Vagina (tissue), 2 donors: ENCODE data around the gene ARHGAP26. TPM values are rescaled to one million over a fixed set of nuclear protein-coding genes. Genes with fewer than 3 reads are reported as not detected.

Experiments
- DNase-seq, 2 donors: peaks; one replicate each; pipeline ENCODE4 v3.0.0-alpha.2; 2017; ENCODE audit errors: extremely low spot score in 2 of 2
- H3K27ac ChIP-seq: fragments of 200-600 bp; sonication (generic); one replicate; pipeline ENCODE4 v1.5.1; 2019
- H3K27me3 ChIP-seq: fragments of 200-600 bp; sonication (generic); one replicate; pipeline ENCODE4 v1.5.1; 2019
- H3K36me3 ChIP-seq, 2 donors: fragments of 200-600 bp; sonication (generic); one replicate each; pipeline ENCODE4 v1.5.1; 2017 to 2019
- H3K4me1 ChIP-seq: fragments of 200-600 bp; sonication (generic); one replicate; pipeline ENCODE4 v1.5.1; 2019
- H3K4me3 ChIP-seq, 2 donors: fragments of 200-600 bp; sonication (generic); 1 replicate in 1 of 2; 2 replicates in 1 of 2; pipeline ENCODE4 v1.5.1; 2016 to 2019
- H3K9me3 ChIP-seq: fragments of 200-600 bp; sonication (generic); one replicate; pipeline ENCODE4 v1.5.1; 2019
- POLR2A ChIP-seq, 2 donors: fragments of 450-650 bp; IDR thresholded peaks; one replicate each; pipeline ENCODE4 v1.6.1; 2017; ENCODE audit warnings: antibody characterized with exemption in 2 of 2, mild to moderate bottlenecking in 2 of 2, moderate library complexity in 2 of 2
- POLR2AphosphoS5 ChIP-seq, 2 donors: sonication (generic); formaldehyde crosslinking; IDR thresholded peaks; one replicate each; pipeline ENCODE4 v1.9.0; 2017; ENCODE audit warnings: antibody characterized with exemption in 2 of 2, mild to moderate bottlenecking in 2 of 2, low read depth in 1 of 2; ENCODE audit not compliant: insufficient read depth in 1 of 2
- intact Hi-C: fragments of 100-400 bp; cut with DNase I; formaldehyde crosslinking; loops from one replicate; pipeline ENCODE4 v1.15.1; 2023
- total RNA-seq: library from RNA; depleted of rRNA; stranded (reverse); fragments of >200 nt; gene quantifications from one replicate; pipeline ENCODE4 v1.2.3, GENCODE V29; 2016
- TF ChIP-seq, protein P1 (sequence below), 3 experiments: fragments of 450-650 bp in 2 of 3; fragments of 200-600 bp in 1 of 3; sonication (generic) in 1 of 3; IDR thresholded peaks; one replicate each; pipeline ENCODE4 v1.5.1; 2017 to 2019; ENCODE audit warnings: antibody characterized with exemption in 3 of 3, mild to moderate bottlenecking in 2 of 3, moderate library complexity in 2 of 3

ARHGAP26 gene
- total RNA-seq, 1 donor from 2014 or later = 42.5 TPM

DNA sequence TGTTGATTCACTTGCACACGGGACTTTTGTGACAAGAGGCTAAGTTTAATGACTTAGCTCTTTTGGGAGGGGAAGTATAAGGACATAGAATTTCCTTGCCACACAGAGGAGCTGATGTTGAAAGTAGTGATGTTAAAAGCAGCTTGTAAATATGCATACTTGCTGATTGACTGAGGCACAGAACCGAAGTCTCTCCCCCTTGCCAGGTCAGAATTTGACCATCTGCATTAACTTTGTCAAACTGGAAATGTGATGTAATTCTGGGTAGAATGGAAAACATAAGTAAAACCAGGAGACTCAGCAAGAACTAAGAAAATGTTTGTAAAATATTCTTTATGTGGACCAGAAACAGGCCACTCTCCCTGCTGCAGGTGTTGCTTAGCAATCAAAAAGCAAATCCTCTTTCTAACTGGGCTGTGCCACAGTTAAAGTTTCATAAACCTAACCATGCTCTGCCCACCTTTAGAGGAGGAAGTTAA is 349.2 kb downstream of the ARHGAP26 start:
- Histone ChIP-seq H3K27me3 (no peaks in the 10 kb centered on the region), H3K4me3 (no peak overlapping the region), H3K27ac (no peak overlapping the region), H3K36me3 (no peaks in the 10 kb centered on the region), H3K9me3 (no peaks in the 10 kb centered on the region), H3K4me1 (peaks cover 10% of the 10 kb centered on the region)
- intact Hi-C loops = no loop called here
- TF ChIP-seq, protein P1, sequence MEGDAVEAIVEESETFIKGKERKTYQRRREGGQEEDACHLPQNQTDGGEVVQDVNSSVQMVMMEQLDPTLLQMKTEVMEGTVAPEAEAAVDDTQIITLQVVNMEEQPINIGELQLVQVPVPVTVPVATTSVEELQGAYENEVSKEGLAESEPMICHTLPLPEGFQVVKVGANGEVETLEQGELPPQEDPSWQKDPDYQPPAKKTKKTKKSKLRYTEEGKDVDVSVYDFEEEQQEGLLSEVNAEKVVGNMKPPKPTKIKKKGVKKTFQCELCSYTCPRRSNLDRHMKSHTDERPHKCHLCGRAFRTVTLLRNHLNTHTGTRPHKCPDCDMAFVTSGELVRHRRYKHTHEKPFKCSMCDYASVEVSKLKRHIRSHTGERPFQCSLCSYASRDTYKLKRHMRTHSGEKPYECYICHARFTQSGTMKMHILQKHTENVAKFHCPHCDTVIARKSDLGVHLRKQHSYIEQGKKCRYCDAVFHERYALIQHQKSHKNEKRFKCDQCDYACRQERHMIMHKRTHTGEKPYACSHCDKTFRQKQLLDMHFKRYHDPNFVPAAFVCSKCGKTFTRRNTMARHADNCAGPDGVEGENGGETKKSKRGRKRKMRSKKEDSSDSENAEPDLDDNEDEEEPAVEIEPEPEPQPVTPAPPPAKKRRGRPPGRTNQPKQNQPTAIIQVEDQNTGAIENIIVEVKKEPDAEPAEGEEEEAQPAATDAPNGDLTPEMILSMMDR (IDR thresholded peaks at IDR 0.05) = no peak
- TF ChIP-seq POLR2AphosphoS5 (IDR thresholded peaks at IDR 0.05; ENCODE audit: insufficient read depth in 1 of 2, low read depth in 1 of 2) = no peak
- no peak for TF ChIP-seq POLR2A (IDR thresholded peaks at IDR 0.05)
- no peak for DNase-seq

DNA sequence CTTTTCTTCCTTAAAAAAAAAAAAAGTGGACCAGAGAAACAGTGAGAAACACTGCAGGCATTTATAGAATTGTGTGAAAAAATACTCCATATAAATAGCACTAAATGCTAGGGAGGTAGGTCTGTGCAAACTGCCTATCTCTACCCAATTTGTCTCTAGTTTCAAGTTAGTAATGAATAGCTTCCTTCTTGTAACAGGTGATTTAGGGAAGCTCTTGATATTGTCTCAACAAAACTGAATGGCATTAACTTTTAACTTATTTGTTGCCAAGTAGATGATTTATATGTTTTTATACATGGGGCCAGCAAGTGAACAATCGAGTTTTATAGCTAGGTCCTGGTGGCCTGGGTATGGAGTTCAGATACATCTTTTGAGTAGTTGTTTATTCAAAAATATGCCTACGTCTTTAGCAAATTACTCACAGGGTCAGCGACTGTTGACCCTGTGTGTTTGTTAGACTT is 349.7 kb downstream of the ARHGAP26 start:
- no peaks in the 10 kb centered on the region for H3K27me3 ChIP-seq
- TF ChIP-seq POLR2A (IDR thresholded peaks at IDR 0.05) = no peak
- TF ChIP-seq POLR2AphosphoS5 (IDR thresholded peaks at IDR 0.05; ENCODE audit: insufficient read depth in 1 of 2, low read depth in 1 of 2) = no peak
- TF ChIP-seq, protein P1 (IDR thresholded peaks at IDR 0.05) = no peak
- H3K4me1 ChIP-seq = peaks cover 10% of the 10 kb centered on the region
- no peak overlapping the region for H3K27ac ChIP-seq
- no peaks in the 10 kb centered on the region for H3K36me3 ChIP-seq
- intact Hi-C loops = no loop called here
- H3K4me3 ChIP-seq = no peak overlapping the region
- DNase-seq = no peak
- no peaks in the 10 kb centered on the region for H3K9me3 ChIP-seq

DNA sequence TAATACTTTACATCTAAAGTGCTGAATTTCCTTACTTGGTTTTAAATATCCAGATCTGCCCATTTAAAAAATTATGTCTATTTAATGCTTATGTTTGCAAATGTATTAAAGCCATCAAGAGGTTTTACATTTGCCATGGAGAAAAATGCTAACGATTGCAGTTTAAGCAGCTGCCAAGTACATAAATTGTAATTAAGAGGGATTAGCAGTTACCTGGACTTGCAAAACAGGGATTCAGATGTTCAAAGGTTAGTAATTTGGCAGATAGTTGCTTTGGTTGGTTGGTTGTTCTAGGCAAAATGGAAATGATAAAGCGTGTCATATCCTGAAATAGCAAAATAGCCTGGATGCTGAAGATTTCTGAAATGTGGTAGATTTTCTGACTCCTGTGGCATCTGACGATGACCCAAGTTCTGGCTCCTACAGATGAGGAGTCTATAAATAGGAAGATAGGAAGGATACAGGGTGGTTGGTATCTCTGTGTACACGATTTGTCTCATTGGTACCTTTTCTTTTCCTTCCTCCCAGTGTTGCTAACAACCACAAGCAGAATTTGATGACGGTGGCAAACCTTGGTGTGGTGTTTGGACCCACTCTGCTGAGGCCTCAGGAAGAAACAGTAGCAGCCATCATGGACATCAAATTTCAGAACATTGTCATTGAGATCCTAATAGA is 350.4 kb downstream of the ARHGAP26 start:
- DNase-seq = no peak

DNA sequence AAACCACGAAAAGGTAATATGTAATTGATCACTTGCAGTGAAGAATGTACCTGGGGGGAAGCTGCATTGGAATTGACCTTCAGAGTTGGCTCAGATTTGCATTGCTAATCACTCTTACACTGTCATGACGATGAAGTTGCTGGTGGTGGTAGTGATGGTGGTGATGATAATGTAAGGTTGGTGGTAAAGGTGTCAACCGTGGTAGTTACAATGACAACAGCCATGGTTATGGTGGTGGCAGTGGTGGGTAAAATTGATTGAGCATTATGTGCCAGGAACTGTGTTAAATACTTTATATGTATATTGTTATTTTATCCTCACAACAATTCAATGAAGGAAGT is 350.9 kb downstream of the ARHGAP26 start:
- Histone ChIP-seq H3K9me3 (no peaks in the 10 kb centered on the region), H3K4me1 (peaks cover 15% of the 10 kb centered on the region), H3K4me3 (no peak overlapping the region), H3K36me3 (no peaks in the 10 kb centered on the region), H3K27ac (no peak overlapping the region), H3K27me3 (no peaks in the 10 kb centered on the region)
- no peak for DNase-seq
- TF ChIP-seq POLR2AphosphoS5 (IDR thresholded peaks at IDR 0.05; ENCODE audit: insufficient read depth in 1 of 2, low read depth in 1 of 2) (no peak), POLR2A (IDR thresholded peaks at IDR 0.05) (no peak)
- TF ChIP-seq, protein P1 (IDR thresholded peaks at IDR 0.05) = no peak
- intact Hi-C loops = no loop called here

More for the DNA sequence above, 350.4 kb downstream of the ARHGAP26 start:
- H3K4me1 ChIP-seq = peaks cover 10% of the 10 kb centered on the region
- no peak overlapping the region for H3K27ac ChIP-seq
- TF ChIP-seq, protein P1 (IDR thresholded peaks at IDR 0.05) = no peak
- TF ChIP-seq POLR2AphosphoS5 (IDR thresholded peaks at IDR 0.05; ENCODE audit: insufficient read depth in 1 of 2, low read depth in 1 of 2) = no peak
- no peak for TF ChIP-seq POLR2A (IDR thresholded peaks at IDR 0.05)
- H3K27me3 ChIP-seq = no peaks in the 10 kb centered on the region
- no peaks in the 10 kb centered on the region for H3K9me3 ChIP-seq
- intact Hi-C loops = no loop called here
- no peak overlapping the region for H3K4me3 ChIP-seq
- H3K36me3 ChIP-seq = no peaks in the 10 kb centered on the region

DNA sequence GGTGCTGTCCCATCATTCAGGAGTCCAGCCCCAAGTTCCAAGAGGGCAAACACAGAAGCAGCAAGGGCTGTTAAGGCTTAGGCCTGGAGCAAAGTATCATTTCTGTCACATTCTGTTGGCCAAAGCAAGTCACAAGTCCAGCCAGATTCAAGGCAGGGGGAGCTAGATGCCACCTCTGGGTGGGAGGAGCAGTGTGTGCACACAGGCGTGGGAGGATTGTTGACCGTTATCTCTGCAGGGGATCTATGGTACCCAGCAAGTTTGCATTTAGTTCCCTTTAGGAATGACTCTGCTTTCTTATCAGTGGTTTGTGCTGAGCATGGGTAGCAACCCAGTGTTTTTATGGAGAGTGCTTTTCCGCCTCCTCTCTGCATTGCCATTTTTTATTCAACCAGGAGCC is 354.4 kb downstream of the ARHGAP26 start:
- Histone ChIP-seq H3K27ac (no peak overlapping the region), H3K36me3 (no peaks in the 10 kb centered on the region)
- intact Hi-C loops = no loop called here

More for the DNA sequence above, 354.4 kb downstream of the ARHGAP26 start:
- no peak for DNase-seq
- Histone ChIP-seq H3K4me3 (no peak overlapping the region), H3K27me3 (no peaks in the 10 kb centered on the region), H3K9me3 (no peaks in the 10 kb centered on the region), H3K4me1 (peaks cover 23% of the 10 kb centered on the region)
- TF ChIP-seq POLR2AphosphoS5 (IDR thresholded peaks at IDR 0.05; ENCODE audit: insufficient read depth in 1 of 2, low read depth in 1 of 2) = no peak
- no peak for TF ChIP-seq POLR2A (IDR thresholded peaks at IDR 0.05)
- TF ChIP-seq, protein P1 (IDR thresholded peaks at IDR 0.05) = no peak
